Activated T-cell treated with anti-CD3 and anti-CD28 coated beads for 1 hour (primary cell): ENCODE data around the gene COQ10A.

Experiments used
- DNase-seq: peaks from one replicate; pipeline ENCODE4 v3.0.0-alpha.2; 2020; ENCODE audit warnings: low read depth

Gene COQ10A

DNA sequence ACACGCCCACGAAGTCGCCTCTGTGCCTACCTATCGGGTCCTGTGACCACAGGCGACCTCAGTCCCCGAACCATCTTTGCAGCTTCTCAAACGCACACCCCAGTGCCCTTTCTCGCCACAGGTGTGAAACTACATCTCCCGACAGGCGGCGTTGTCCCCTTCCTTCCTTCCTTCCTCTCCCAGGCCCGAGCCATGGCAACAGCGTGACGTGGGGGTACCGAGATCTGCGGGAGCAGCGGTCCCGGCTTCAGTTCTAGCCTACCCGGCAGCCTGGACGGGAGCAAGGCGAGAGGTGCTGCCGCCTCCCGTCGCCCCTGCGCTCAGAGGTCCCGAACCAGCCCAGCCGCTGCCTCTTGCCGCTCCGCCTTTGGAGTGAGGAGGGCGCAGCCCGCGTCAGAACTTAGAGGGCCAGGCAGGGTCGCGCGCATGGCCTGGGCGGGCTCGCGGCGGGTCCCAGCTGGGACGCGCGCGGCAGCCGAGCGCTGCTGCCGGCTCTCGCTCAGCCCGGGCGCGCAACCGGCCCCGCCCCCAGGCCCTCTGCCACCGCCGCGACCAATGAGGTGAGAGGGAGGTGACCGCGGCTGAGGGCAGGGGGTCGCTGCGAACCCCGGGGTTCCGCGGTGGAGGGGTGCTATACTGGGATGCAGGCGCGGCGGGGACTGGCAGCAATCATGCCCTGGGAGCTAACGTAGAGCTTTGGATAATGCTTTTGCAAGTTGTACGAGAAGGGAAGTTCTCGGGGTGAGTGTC is at the start of gene COQ10A:
Gene COQ10A (plus strand): TSS at position 250 of the 750 bp plus-strand sequence. CDS start 177 bp downstream, at position 427.
- DNase-seq, result peak; percentile 85

DNA sequence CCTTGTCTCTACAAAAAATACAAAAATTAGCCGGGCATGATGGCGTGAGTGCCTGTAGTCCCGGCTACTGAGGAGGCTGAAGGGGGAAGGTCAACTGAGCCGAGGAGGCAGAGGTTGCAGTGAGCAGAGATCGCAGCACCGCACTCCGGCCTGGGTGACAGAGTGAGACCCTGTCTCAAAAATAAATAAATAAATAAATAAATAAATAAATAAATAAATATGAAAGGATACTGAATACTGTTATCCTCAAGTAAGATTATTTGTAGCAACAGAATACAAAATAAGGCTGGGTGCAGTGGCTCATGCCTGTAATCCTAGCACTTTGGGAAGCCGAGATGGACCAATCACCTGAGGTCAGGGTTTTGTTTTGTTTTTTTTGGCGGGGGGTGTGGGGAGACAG is 46.9 kb upstream of the COQ10A start:
- DNase-seq, result no peak

DNA sequence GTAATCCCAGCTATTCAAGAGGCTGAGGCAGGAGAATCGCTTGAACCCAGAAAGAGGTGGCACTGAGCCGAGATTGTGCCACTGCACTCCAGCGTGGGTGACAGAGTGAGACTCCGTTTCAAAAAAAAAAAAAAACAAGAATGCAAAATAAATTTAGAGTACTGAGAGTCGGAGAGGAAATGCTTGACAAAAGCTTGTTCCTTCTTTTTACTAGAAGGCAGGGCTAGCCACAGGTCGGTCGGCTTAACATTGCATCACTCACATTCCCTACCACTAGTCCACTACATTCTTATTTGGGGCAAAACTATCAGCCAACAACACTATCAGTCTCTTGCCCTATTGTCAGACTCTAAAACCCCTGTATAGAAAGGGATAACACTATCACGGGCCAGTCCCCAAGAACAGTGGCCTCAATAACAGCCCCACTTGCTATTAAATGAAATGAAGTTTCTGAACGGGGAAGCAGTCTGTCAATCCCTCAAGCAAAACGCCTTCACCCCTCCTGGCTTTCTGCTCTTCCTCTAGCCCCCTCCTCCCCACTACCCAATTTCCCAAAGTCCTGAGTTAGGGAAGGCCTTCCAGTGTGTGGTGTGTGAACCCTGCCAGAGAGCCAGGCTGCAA is 46.0 kb upstream of the COQ10A start:
- no peak for DNase-seq

DNA sequence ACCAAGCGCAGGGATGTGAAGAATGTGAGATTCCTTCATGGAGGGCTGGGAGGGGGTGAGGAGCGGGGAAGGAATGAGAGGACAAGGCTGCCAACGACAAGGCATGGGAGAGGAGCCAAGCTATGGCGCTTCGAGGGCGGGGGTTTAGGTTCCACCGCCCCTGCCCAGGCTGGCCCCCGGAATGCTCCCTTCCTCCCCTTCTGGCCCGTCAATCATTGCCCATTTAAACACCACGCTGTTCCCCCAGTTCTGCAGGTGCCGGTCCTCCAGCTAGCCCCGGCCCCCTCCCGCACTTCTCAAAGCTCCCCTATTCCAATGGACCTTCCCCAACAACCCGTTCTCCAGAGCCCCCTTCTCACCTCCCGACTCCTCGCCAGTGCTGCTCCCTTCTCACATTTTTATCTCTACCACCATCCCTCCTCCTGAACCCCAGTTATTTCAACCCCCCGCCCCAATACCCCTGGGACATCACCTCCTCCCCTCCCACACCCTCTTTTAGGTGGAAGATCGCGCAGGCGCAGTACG is 45.4 kb upstream of the COQ10A start:
- DNase-seq, result no peak

DNA sequence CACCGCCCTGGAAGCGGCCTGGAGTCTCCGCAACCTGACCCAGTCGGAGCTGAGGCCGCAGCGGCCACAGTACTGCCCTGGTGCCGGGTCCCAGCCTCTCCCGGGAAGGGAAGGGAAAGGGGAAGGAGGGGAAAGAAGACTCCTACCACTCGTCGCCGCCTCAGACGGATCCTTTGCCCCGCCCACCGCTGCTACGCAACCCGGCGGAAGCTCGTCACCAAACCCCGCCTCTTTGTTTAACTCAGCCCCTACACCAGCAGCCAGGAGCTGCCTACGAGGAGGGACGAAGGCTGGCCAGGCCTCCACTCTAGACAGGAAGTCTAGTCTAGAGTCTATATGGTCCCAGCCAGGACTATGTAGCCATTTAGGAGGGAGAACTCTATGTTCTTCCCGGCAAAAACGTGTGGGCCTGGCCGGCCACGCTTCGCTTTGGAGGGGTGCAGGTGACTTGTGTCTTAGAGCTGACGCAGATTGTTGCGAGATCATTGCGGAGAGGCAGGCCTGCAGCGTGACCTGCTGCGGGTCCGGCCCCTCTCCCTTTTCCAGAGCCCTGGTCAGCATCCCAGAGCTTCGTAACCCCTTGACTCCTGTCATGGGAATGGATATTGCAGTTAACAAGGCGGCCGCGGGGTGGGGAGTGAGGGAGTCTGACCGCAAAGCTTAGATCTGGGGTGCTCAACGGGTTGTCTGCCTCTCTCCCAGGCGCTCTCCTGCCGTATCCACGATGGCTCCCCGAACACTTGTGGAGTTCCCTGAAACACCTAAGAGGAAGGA is 44.8 kb upstream of the COQ10A start, which contains the start of gene RNF41:
Gene RNF41 (minus strand): TSS at position 166 of the 774 bp plus-strand sequence. CDS start 7,875 bp downstream, outside the sequence.
- DNase-seq, result peak; percentile 88

DNA sequence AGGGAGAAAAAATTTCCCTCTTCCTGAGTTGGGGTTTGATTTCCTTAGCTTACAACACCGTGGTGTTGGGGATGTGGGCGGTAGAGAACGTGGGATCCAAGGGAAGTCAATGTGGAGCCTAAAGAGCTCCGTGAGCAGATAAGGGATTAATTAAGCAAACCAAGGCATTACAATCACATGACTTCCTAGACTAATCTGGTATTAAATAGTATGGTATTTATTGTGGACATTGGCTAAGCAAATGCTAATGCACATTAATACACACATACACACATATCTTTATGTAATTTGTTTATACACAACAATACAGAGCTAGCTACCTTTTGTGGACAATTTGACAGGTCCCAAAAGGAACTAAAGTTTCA is 44.2 kb upstream of the COQ10A start:
- no peak for DNase-seq

DNA sequence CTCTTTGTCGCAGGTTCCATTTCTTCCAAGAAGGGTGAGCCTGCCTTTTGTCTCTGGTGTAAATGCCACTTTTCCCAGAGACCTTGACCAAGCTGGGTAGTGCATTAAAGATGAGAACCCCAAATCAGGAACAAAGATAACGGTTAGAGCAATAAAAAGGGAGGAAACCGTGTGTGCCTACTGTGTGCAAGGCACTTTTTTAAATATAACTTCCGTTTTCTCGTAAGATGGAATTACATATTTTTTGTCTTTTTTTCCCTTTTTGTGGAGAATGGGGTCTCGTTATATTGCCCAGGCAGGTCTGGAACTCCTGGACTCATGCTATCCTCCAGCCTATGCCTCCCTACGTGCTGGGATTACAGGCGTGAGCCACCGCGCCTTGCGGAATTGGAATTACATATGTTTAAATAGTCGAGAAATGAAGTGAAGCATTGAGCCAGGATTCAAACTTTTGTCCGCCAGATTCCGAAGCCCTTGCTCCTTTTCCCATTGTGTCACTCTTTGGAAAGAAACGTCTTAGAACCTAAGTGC is 43.1 kb upstream of the COQ10A start:
- DNase-seq, result no peak

DNA sequence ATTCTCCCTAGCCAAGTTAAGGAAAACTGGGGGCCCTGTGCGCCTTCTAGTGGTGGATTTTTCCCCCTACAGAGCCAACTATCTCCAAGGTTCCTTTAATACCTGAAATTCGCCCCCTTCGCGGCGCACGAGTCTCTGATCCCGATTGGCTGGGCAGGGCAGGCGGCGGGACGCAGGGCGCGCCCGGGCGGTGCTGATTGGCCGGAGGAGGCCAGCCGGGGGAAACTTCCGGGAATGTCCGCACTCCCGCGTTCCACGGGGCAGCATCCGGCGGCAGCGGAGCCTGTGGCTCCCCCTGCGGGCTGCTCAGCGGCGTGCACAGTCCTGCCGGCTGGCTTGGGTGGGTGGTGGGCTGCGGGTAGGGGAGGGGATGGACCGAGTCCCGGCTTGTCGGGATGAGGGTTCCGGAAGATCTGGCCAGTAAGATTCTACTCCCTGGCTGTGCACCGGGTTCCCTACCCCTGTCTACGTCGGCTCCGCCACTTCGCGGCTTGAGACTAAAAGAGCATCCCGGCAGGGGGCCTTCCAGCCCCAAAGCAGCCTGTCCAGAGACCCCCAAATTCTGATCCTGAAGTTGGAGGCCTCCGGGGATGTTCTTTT is 42.5 kb upstream of the COQ10A start, which contains the start of gene NABP2:
Gene NABP2 (plus strand): TSS at position 241 of the 600 bp plus-strand sequence. CDS start 515 bp downstream, outside the sequence.
- peak; percentile 78 for DNase-seq

DNA sequence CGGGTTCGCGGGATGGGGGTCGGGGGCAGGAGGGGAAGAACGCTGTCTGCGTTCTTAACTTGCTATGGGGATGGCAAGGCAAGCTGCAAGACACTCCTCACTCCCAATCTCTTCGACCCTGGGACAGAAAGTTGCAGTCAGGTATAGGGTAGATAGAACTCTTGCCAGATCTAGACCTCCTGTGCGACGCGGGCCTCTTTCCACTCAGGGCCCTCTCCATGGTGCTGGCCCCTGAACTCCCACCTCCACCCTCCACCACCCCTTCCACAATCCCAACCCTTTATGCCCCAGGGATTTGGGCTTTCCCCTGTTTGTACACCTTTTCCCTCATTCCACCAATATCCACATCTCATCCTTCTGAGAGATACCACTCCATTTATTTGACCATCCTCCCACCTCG is 41.8 kb upstream of the COQ10A start:
- DNase-seq, result no peak

DNA sequence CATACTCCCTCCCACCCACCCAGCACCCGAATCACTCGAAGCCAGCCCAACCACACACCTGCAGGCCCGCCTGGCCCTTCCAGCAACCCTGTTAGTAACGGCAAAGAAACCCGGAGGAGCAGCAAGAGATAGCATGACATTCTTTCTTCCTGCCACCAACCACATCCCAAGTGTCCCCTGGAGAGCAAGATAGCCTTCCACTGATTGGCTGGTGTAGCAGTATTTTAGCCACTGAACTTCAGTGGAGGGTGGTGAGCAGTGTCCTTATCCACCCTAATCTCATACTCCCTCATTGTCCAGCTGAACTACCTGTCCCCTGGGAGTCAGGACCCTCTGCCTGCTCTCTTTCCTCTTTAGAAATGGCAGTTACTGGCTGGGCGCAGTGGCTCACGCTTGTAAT is 37.7 kb upstream of the COQ10A start:
- DNase-seq, result no peak

DNA sequence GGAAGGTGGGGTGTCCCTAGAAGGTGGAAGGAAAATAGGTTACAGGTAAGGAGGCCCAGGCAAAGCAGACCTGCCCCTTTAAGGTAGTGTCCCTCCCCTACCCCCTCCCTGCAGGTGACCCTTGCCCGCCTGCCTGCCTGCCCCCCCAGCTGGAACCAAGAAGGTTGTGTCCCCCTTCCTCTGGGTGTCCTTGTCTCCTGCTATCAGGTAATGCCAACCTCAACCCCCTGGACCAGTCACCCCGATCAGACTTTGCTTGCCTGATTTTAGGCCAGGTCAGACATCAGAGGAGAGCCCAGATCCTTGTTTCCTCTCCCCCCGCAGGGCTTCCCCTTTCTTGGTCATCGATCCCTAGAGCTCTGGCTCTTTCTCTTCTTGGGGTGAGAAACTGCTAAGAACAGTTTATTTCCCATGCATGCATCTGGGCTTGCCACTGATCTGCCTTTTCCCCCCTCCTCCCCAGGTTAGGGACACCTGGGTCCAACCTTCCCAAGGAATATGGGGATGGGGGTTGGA is 36.8 kb upstream of the COQ10A start, which contains the start of gene SLC39A5:
Gene SLC39A5 (plus strand): TSS at position 136 of the 516 bp plus-strand sequence. CDS start 1,224 bp downstream, outside the sequence.
- DNase-seq, result no peak

DNA sequence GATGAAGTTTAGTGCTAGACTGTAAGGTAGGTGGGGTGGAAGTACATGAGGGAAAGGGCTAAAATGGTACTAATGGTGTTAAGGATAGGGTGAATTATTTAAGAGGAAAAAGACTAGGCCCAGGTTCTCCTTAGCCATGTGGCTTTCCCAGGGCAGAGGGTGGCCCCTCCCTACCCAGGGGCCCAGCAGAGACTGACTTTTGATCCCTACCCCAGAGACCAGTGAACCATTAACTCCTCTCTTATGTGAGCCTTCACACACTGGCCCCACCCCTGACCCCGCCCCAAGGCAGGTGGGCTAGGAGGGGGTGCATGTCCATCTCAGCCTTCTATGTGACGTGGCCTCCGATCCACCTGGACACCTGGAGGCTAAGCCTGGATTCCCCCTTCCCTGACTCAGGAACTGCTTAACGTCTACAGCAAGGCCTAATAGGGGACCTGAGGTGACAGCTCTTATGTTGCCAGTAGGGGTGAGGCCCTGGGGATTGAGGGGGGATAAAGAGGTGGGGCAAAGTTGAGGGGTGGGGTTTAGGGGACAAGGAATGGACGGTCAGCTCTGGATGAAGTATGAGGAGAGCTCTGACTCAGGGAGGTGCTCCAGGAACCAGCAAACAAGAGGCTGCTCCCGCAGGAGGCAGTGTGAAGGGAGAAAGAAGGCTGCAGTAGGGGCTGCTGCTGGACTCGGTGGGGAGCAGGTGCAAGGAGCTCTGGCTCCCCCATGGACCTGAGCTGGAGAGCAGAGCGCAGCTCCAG is 36.1 kb upstream of the COQ10A start:
- no peak for DNase-seq

DNA sequence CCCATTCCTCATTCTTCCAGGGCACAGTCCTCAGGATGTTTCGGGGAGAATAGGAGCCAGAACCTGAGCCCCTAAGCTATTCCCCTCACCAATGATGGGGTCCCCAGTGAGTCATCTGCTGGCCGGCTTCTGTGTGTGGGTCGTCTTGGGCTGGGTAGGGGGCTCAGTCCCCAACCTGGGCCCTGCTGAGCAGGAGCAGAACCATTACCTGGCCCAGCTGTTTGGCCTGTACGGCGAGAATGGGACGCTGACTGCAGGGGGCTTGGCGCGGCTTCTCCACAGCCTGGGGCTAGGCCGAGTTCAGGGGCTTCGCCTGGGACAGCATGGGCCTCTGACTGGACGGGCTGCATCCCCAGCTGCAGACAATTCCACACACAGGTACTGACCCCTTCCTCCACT is 35.6 kb upstream of the COQ10A start:
- DNase-seq, result no peak

DNA sequence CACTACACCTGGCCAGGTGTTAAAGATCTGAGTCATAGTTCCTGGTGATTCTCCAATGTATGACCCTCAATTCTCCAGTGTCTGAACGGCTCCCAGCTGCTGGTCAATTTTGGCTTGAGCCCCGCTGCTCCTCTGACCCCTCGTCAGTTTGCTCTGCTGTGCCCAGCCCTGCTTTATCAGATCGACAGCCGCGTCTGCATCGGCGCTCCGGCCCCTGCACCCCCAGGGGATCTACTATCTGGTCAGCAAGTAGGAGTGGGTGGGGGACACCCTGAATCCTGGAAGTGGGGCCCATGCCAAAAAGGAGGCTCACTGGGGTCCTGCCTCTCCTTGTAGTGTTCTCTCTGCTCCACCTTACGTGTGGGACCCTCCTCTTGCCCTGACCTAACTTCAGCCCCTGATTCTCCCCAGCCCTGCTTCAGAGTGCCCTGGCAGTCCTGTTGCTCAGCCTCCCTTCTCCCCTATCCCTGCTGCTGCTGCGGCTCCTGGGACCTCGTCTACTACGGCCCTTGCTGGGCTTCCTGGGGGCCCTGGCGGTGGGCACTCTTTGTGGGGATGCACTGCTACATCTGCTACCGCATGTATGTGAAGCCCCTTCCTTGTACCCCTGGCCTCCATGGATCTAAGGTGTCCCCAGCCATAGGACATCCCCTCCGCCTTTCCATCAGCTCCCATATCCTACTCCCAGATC is 31.9 kb upstream of the COQ10A start:
- no peak for DNase-seq

DNA sequence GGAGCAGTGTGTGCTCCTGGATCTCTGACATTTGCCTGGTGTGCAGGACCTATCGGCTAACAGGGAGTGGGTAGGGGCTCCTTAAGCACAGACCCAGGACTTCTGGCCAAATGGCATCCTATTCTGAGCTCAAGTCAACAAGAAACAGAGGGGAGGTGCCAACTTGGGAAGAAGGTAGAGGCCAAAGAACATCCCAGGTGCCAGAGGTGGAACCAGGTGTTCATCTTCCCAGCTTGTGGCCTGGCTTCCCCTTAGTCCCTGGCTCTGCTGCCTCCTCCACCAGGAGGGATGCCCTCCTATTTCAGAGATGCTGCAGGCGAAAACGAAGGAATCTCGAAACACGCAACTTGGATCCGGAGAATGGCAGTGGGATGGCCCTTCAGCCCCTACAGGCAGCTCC is 30.7 kb upstream of the COQ10A start:
- DNase-seq, result no peak

DNA sequence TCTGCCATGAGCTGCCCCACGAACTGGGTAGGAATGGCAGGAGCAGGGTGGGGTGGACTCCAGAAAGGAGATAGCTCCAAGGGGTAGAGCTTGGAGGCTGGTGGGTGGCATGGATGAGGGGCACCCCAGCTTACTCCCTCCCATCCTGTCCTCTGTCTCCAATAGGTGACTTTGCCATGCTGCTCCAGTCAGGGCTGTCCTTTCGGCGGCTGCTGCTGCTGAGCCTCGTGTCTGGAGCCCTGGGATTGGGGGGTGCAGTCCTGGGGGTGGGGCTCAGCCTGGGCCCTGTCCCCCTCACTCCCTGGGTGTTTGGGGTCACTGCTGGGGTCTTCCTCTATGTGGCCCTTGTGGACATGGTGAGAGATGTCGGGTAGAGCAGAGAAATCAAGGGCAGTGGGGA is 29.8 kb upstream of the COQ10A start:
- DNase-seq, result no peak

DNA sequence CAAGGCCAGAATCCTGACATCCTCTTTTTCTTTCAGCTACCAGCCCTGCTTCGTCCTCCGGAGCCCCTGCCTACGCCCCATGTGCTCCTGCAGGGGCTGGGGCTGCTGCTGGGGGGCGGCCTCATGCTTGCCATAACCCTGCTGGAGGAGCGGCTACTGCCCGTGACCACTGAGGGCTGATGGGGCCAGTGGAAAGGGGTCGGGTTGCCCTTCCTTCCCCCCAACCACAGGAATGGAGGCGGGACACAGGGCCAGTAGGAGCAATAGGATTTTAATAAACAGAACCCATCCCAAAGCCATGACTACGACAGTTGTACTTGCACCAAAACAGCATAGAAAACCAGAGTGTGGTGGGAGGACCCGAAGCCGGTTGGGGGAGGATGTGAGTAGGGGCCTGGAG is 29.2 kb upstream of the COQ10A start:
- DNase-seq, result no peak

DNA sequence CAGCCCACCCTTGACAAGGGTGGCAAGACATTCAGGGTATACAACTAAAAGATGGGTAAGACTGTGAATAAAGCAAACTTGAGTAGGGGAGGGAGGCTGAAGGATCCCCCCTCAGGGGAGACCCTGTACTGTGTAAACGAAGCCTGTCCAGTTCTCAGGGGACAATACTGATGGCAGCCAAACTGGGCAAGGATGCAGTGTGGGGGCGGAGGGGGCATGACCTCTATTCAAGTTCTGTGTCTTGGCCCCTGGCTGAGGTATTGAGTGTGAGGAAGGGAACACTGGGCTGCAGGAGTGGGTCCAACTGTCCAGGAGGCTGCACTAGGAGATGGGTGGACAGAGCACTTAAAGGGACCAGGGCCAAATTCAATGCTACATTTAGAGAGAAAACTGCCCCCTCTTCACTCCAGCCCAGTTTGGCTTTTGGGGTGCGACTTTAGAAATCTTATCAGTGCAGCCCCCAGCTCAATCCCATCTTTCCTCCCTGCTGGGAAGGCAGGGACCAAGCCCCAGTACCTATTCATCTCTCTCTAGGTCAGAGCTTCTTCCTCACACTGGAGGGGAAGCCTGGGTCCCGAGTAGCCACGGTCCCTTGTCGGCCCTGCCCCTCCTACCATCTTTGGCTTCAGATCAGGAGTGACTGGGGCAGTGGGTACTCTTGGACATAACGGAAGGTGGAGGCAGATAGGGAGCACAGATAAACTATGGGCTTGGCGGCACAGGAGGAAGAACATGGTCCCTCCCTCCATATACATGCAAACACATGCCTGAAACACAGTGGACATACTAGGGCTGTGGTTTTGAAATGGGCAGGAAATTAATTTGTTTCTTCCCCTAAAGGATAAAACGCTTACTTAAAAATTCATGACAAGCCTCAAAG is 25.1 kb upstream of the COQ10A start:
- DNase-seq, result no peak

DNA sequence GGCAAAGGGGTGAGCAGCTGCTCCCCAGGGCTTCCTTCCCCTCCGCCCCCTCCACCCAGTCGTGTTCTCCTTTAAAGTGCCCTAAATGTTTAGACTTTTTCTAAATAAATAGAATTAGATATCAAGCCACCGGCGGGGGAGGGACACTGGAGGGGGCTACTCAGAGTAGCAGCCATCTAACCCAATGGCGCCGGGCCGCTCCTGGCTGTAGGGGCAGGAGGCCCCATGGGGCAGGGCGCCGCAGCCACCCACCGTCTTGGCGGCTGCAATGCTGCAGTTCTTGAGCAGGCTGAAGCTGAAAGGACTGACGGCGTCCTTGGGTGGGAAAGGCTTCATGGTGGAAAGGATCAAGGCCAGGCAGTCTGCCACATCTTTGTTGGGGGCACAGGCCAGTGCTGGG is 23.8 kb upstream of the COQ10A start:
- DNase-seq, result no peak
